Stomach (tissue), 4 donors: Measurements from ENCODE around the gene LIMA1.

ENCODE experiments used
- POLR2AphosphoS5 ChIP-seq, 3 donors: sonication (generic); formaldehyde crosslinking; IDR thresholded peaks; one replicate each; pipeline ENCODE4 v1.6.1; 2016; ENCODE audit warnings: antibody characterized with exemption in 3 of 3
- TF ChIP-seq, protein P1 (sequence below), 7 experiments: fragments of 450-650 bp in 4 of 7; fragments of 200-600 bp in 3 of 7; sonication (generic) in 3 of 7; IDR thresholded peaks; one replicate each; pipeline ENCODE4 v1.5.1; 2016 to 2019; ENCODE audit warnings: antibody characterized with exemption in 7 of 7, control low read depth in 2 of 7, mild to moderate bottlenecking in 1 of 7

DNA sequence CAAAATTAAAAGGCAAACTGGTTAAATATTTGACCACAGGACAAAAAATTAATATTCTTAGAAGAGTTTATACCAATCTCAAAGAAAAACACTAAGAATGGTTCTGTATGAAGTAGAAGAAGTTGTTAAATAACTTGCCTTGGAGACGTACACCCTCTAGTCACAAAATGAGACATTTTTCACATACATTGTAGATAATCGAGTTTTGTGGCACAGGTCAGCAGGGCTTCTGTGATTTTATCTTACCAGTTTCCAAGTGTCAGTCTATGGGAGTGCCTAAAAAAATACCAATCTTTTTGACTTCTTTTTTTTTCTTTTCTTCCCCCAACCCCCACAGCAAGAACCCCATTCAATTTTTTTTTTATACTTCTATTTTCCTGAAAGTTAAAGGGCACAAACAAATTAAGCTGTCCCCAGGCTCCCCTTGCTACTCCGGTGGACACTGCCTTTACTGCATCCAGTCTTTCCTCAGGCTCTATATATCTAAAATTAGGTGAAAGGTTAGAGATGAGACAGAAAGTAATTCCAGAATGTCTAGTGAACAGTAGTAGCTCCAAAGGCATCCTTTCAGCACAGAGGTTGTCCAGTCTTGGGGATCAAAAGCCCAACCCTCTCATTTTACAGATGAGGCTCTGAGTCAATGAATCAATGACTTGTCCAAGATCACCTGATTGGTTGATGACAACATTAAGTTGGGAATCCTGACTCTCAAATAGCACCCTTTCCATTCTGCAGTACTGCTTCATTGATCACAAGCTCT is 6.2 kb downstream of the LIMA1 start:
- TF ChIP-seq, protein P1, sequence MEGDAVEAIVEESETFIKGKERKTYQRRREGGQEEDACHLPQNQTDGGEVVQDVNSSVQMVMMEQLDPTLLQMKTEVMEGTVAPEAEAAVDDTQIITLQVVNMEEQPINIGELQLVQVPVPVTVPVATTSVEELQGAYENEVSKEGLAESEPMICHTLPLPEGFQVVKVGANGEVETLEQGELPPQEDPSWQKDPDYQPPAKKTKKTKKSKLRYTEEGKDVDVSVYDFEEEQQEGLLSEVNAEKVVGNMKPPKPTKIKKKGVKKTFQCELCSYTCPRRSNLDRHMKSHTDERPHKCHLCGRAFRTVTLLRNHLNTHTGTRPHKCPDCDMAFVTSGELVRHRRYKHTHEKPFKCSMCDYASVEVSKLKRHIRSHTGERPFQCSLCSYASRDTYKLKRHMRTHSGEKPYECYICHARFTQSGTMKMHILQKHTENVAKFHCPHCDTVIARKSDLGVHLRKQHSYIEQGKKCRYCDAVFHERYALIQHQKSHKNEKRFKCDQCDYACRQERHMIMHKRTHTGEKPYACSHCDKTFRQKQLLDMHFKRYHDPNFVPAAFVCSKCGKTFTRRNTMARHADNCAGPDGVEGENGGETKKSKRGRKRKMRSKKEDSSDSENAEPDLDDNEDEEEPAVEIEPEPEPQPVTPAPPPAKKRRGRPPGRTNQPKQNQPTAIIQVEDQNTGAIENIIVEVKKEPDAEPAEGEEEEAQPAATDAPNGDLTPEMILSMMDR (IDR thresholded peaks at IDR 0.05), result no peak
- TF ChIP-seq POLR2AphosphoS5 (IDR thresholded peaks at IDR 0.05), result no peak
